HepG2 (cell line): ENCODE measurements around the gene ESRRB.

ENCODE experiments used
- KDM2A ChIP-seq: sonication (generic); formaldehyde crosslinking; IDR thresholded peaks from 2 replicates; pipeline ENCODE4 v1.4.0; 2020; ENCODE audit warnings: low read depth, missing genetic modification reagents, borderline replicate concordance
- PHF20 ChIP-seq: sonication (generic); formaldehyde crosslinking; IDR thresholded peaks from 2 replicates; pipeline ENCODE4 v1.5.0; 2020; ENCODE audit warnings: mild to moderate bottlenecking, missing genetic modification reagents
- POLR2AphosphoS5 ChIP-seq: IDR thresholded peaks from 2 replicates; pipeline ENCODE4 v1.6.1; 2012; ENCODE audit warnings: low read depth, low read length
- SP1 ChIP-seq, 2 experiments: fragments of 450-650 bp in 1 of 2; sonication (generic) in 1 of 2; formaldehyde crosslinking in 1 of 2; IDR thresholded peaks; 2 replicates each; pipeline versions ENCODE4 v1.4.0 to v1.6.1; 2016 to 2020; ENCODE audit warnings: missing genetic modification reagents in 1 of 2
- ZNF136 ChIP-seq: sonication (generic); formaldehyde crosslinking; IDR thresholded peaks from 2 replicates; pipeline ENCODE4 v1.8.1; 2022; ENCODE audit warnings: low read depth, mild to moderate bottlenecking, moderate library complexity, missing genetic modification reagents
- ZNF264 ChIP-seq: sonication (generic); formaldehyde crosslinking; IDR thresholded peaks from 2 replicates; pipeline ENCODE4 v1.4.0; 2020; ENCODE audit warnings: missing genetic modification reagents
- ZNF383 ChIP-seq: sonication (generic); formaldehyde crosslinking; IDR thresholded peaks from 2 replicates; pipeline ENCODE4 v1.4.0; 2020; ENCODE audit warnings: missing genetic modification reagents, mild to moderate bottlenecking, borderline replicate concordance
- ZNF530 ChIP-seq: sonication (generic); formaldehyde crosslinking; IDR thresholded peaks from 2 replicates; pipeline ENCODE4 v1.5.0; 2020; ENCODE audit warnings: low read depth, mild to moderate bottlenecking, missing genetic modification reagents
- ZNF598 ChIP-seq: sonication (generic); formaldehyde crosslinking; IDR thresholded peaks from 2 replicates; pipeline ENCODE4 v1.5.1; 2020; ENCODE audit warnings: mild to moderate bottlenecking, missing genetic modification reagents, borderline replicate concordance
- ZNF780A ChIP-seq: sonication (generic); formaldehyde crosslinking; IDR thresholded peaks from 2 replicates; pipeline ENCODE4 v1.8.0; 2022; ENCODE audit warnings: mild to moderate bottlenecking, missing genetic modification reagents, moderate library complexity
- TF ChIP-seq, protein P1 (sequence below): sonication (generic); formaldehyde crosslinking; IDR thresholded peaks from 2 replicates; pipeline ENCODE4 v1.5.0; 2020; ENCODE audit warnings: mild to moderate bottlenecking, missing genetic modification reagents, moderate library complexity
- TF ChIP-seq, protein P2 (sequence below): IDR thresholded peaks from 2 replicates; pipeline ENCODE4 v1.6.1; 2012; ENCODE audit warnings: inconsistent platforms

DNA sequence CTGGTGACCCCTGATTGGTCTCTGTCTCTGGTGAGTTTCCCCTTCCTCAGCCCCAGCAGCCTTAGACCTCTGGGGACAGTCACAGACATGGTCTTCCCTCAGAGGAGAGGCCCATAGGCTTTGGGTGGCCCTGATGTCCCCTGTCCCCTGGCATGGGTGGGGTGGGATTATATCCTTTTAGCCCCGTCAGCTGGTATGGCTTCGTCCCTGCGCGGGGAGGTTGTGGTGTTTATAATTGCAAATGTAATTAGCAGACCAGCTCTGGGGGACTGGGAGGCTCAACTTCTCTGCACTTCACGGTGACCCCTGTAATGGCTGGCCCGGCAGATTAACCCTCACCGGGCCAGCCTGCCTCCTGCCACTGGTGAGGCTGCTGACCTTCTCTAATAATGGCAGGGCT lies 5.1 kb downstream of the ESRRB start:
- TF ChIP-seq ZNF264 (CRISPR knock-in tag) (no peak), SP1 (IDR thresholded peaks at IDR 0.05) (no peak), SP1 (CRISPR knock-in tag; IDR thresholded peaks at IDR 0.05) (no peak), PHF20 (CRISPR knock-in tag) (no peak), ZNF136 (CRISPR knock-in tag) (no peak), KDM2A (CRISPR knock-in tag) (no peak), ZNF598 (CRISPR knock-in tag) (no peak), ZNF530 (CRISPR knock-in tag) (no peak), POLR2AphosphoS5 (no peak), ZNF780A (CRISPR knock-in tag) (no peak), ZNF383 (CRISPR knock-in tag) (no peak)
- TF ChIP-seq, protein P1, sequence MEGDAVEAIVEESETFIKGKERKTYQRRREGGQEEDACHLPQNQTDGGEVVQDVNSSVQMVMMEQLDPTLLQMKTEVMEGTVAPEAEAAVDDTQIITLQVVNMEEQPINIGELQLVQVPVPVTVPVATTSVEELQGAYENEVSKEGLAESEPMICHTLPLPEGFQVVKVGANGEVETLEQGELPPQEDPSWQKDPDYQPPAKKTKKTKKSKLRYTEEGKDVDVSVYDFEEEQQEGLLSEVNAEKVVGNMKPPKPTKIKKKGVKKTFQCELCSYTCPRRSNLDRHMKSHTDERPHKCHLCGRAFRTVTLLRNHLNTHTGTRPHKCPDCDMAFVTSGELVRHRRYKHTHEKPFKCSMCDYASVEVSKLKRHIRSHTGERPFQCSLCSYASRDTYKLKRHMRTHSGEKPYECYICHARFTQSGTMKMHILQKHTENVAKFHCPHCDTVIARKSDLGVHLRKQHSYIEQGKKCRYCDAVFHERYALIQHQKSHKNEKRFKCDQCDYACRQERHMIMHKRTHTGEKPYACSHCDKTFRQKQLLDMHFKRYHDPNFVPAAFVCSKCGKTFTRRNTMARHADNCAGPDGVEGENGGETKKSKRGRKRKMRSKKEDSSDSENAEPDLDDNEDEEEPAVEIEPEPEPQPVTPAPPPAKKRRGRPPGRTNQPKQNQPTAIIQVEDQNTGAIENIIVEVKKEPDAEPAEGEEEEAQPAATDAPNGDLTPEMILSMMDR: no peak
- TF ChIP-seq, protein P2, sequence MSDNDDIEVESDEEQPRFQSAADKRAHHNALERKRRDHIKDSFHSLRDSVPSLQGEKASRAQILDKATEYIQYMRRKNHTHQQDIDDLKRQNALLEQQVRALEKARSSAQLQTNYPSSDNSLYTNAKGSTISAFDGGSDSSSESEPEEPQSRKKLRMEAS: no peak
